ENCODE results near the gene ATP8A2. TPM values are rescaled to one million over a fixed set of nuclear protein-coding genes. Genes with fewer than 3 reads are reported as not detected.

ATP8A2 gene
- total and polyA plus RNA-seq, 7 donors = under 0.01 to 2.2 (median 1.2) TPM; not detected in 1

GRCh38 chr13:25457566-25457965 is 85.8 kb downstream of the ATP8A2 start:
- Histone ChIP-seq H3K9me3 (no peaks in the 10 kb centered on the region), H3K4me1 (no peaks in the 10 kb centered on the region), H3K27me3 (no peaks in the 10 kb centered on the region), H3K36me3 (no peaks in the 10 kb centered on the region), H3K27ac (no peak overlapping the region), H3K4me3 (no peak overlapping the region)
- TF ChIP-seq POLR2AphosphoS5 (IDR thresholded peaks at IDR 0.05) (no peak), EP300 (IDR thresholded peaks at IDR 0.05) (no peak), CTCF (IDR thresholded peaks at IDR 0.05) (no peak), POLR2A (IDR thresholded peaks at IDR 0.05) (no peak)
- DNase-seq = no peak
- intact Hi-C loops (cut with DNase I) = no loop called here
- WGBS, 2 donors = 83 to 84% methylated on average over 4 of the region's 4 CpGs

- no peak overlapping the region for H3K4me3 ChIP-seq
- H3K36me3 ChIP-seq = no peaks in the 10 kb centered on the region
- TF ChIP-seq CTCF (IDR thresholded peaks at IDR 0.05) (no peak), POLR2AphosphoS5 (IDR thresholded peaks at IDR 0.05) (no peak), POLR2A (IDR thresholded peaks at IDR 0.05) (no peak), EP300 (IDR thresholded peaks at IDR 0.05) (no peak)
- no peaks in the 10 kb centered on the region for H3K9me3 ChIP-seq
- DNase-seq = no peak
- H3K27ac ChIP-seq = no peak overlapping the region
- no peaks in the 10 kb centered on the region for H3K4me1 ChIP-seq
- intact Hi-C loops (cut with DNase I) = no loop called here
- whole genome bisulfite sequencing, 2 donors = 85 to 87% methylated on average over 9 of the region's 9 CpGs
- H3K27me3 ChIP-seq = no peaks in the 10 kb centered on the region
These were observed 90.7 kb downstream of the ATP8A2 start for GRCh38 chr13:25462301-25463125.

- intact Hi-C loops (cut with DNase I) = no loop called here
- Histone ChIP-seq H3K27ac (no peak overlapping the region), H3K4me1 (peaks cover 0 to 2% (median 0%) of the 10 kb centered on the region in 4 donors), H3K36me3 (no peaks in the 10 kb centered on the region), H3K27me3 (peaks cover 2 to 6% (median 5%) of the 10 kb centered on the region in 3 donors), H3K4me3 (no peak overlapping the region), H3K9me3 (no peaks in the 10 kb centered on the region)
- TF ChIP-seq CTCF (IDR thresholded peaks at IDR 0.05) = no peak
- no peak for TF ChIP-seq POLR2AphosphoS5 (IDR thresholded peaks at IDR 0.05)
- DNase-seq = no peak
- 83% methylated on average over 3 of the region's 3 CpGs for WGBS, 2 donors
These were observed 91.7 kb downstream of the ATP8A2 start for GRCh38 chr13:25463496-25463895.

- TF ChIP-seq POLR2AphosphoS5 (IDR thresholded peaks at IDR 0.05) (no peak), CTCF (IDR thresholded peaks at IDR 0.05) (no peak), EP300 (IDR thresholded peaks at IDR 0.05) (no peak), POLR2A (IDR thresholded peaks at IDR 0.05) (no peak)
- Histone ChIP-seq H3K27me3 (peaks cover 9 to 38% (median 13%) of the 10 kb centered on the region in 3 donors), H3K36me3 (no peaks in the 10 kb centered on the region), H3K4me3 (no peak overlapping the region), H3K4me1 (peaks cover 0 to 9% (median 3%) of the 10 kb centered on the region in 4 donors), H3K9me3 (no peaks in the 10 kb centered on the region), H3K27ac (no peak overlapping the region)
- 68 to 75% methylated on average over 4 of the region's 4 CpGs for WGBS, 2 donors
- no peak for DNase-seq
- intact Hi-C loops (cut with DNase I) = no loop called here
These were observed 95.1 kb downstream of the ATP8A2 start for GRCh38 chr13:25466880-25467279.
